ENCODE results near the gene SV2B. TPM values are rescaled to one million over a fixed set of nuclear protein-coding genes. Genes with fewer than 3 reads are reported as not detected.

SV2B gene
- total and polyA plus RNA-seq, 2 donors (not counting 3 experiments of a cell fraction or from before 2014, with no cell fraction given), result not detected

GRCh38 chr15:91320101-91320500 lies 220.0 kb downstream of the SV2B start:
- no peaks in the 10 kb centered on the region for H3K9me3 ChIP-seq (replicated peaks; ENCODE audit: control insufficient read depth, insufficient read depth, low read length)
- no peak overlapping the region for H2AFZ ChIP-seq (ENCODE audit: low read depth, low read length)
- H3K4me3 ChIP-seq (replicated peaks in 1 of 3; ENCODE audit: insufficient read depth in 1 of 3, low read depth in 1 of 3, low read length in 3 of 3), result no peak overlapping the region
- no peaks in the 10 kb centered on the region for H4K20me1 ChIP-seq (replicated peaks; ENCODE audit: control insufficient read depth, extremely low read depth, insufficient read depth, low read length)
- TF ChIP-seq, protein P1, sequence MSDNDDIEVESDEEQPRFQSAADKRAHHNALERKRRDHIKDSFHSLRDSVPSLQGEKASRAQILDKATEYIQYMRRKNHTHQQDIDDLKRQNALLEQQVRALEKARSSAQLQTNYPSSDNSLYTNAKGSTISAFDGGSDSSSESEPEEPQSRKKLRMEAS (IDR thresholded peaks at IDR 0.05; ENCODE audit: insufficient read depth, insufficient read length), result no peak
- TF ChIP-seq POLR2AphosphoS5 (IDR thresholded peaks at IDR 0.05; ENCODE audit: insufficient read depth, low read depth, low read length), result no peak
- TF ChIP-seq, protein P2, sequence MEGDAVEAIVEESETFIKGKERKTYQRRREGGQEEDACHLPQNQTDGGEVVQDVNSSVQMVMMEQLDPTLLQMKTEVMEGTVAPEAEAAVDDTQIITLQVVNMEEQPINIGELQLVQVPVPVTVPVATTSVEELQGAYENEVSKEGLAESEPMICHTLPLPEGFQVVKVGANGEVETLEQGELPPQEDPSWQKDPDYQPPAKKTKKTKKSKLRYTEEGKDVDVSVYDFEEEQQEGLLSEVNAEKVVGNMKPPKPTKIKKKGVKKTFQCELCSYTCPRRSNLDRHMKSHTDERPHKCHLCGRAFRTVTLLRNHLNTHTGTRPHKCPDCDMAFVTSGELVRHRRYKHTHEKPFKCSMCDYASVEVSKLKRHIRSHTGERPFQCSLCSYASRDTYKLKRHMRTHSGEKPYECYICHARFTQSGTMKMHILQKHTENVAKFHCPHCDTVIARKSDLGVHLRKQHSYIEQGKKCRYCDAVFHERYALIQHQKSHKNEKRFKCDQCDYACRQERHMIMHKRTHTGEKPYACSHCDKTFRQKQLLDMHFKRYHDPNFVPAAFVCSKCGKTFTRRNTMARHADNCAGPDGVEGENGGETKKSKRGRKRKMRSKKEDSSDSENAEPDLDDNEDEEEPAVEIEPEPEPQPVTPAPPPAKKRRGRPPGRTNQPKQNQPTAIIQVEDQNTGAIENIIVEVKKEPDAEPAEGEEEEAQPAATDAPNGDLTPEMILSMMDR (IDR thresholded peaks at IDR 0.05; ENCODE audit: extremely low read depth in 1 of 2, insufficient read depth in 1 of 2, low read depth in 1 of 2, low read length in 2 of 2), result no peak
- TF ChIP-seq EZH2 (IDR thresholded peaks at IDR 0.05; ENCODE audit: borderline replicate concordance, low read depth, low read length, severe bottlenecking), result no peak
- no peak for TF ChIP-seq JUN (IDR thresholded peaks at IDR 0.05; ENCODE audit: borderline replicate concordance, insufficient read depth, insufficient read length, low read depth)
- no peak for TF ChIP-seq MYC (IDR thresholded peaks at IDR 0.05; ENCODE audit: low read depth, low read length)
- TF ChIP-seq FOS (IDR thresholded peaks at IDR 0.05; ENCODE audit: borderline replicate concordance, insufficient read depth, low read length), result no peak
- no peaks in the 10 kb centered on the region for H3K4me1 ChIP-seq (ENCODE audit: control insufficient read depth, extremely low read depth, insufficient read depth, low read length)
- FAIRE-seq (no peak), DNase-seq (ENCODE audit: low read depth, low spot score) (no peak)
- no peak overlapping the region for H3K9ac ChIP-seq (replicated peaks; ENCODE audit: extremely low read depth, insufficient read depth, low read length)
- dilution Hi-C loops (cut with MboI; ENCODE audit: extremely low pct_ligation_motif_present, low sequenced_read_pairs) (no loop called here), intact Hi-C loops (cut with micrococcal nuclease) (no loop called here)
- H3K27ac ChIP-seq (ENCODE audit: insufficient read depth, low read depth, low read length), result no peak overlapping the region
- H3K4me2 ChIP-seq (ENCODE audit: insufficient read depth, low read length), result no peak overlapping the region
- no peaks in the 10 kb centered on the region for H3K9me1 ChIP-seq (replicated peaks; ENCODE audit: control insufficient read depth, extremely low read depth, insufficient read depth, low read length)
- ChIA-PET POLR2A (no interaction called here), CTCF (no interaction called here)
- no peaks in the 10 kb centered on the region for H3K79me2 ChIP-seq (ENCODE audit: control insufficient read depth, insufficient read depth, low read length)
- no peaks in the 10 kb centered on the region for H3K36me3 ChIP-seq (ENCODE audit: control insufficient read depth in 2 of 2, extremely low read depth in 1 of 2, insufficient read depth in 2 of 2, low read length in 2 of 2)
- no TSS peak for BruUV-seq (replicated peaks)
- no peaks in the 10 kb centered on the region for H3K27me3 ChIP-seq (ENCODE audit: control insufficient read depth in 2 of 2, insufficient read depth in 2 of 2, low read length in 2 of 2)
